Gastroesophageal sphincter (tissue), 4 donors: ENCODE results near the gene TAGLN. TPM values are rescaled to one million over a fixed set of nuclear protein-coding genes. Genes with fewer than 3 reads are reported as not detected.

Experiments
- ATAC-seq: fragments of 150-250 bp; one replicate; pipeline ENCODE4 v1.9.1; 2016; ENCODE audit warnings: mild to moderate bottlenecking, moderate library complexity
- H3K27ac ChIP-seq, 4 donors: fragments of 200-600 bp; sonication (generic) in 3 of 4; 1 replicate in 3 of 4; 2 replicates in 1 of 4; pipeline ENCODE4 v1.5.1; 2016 to 2019
- H3K27me3 ChIP-seq: fragments of 200-600 bp; sonication (generic); one replicate; pipeline ENCODE4 v1.5.1; 2019
- H3K36me3 ChIP-seq, 2 donors: fragments of 200-600 bp; sonication (generic); one replicate each; pipeline ENCODE4 v1.5.1; 2019; ENCODE audit warnings: control low read depth in 1 of 2
- H3K4me1 ChIP-seq, 3 donors: fragments of 200-600 bp; sonication (generic); 1 replicate in 2 of 3; 2 replicates in 1 of 3; pipeline ENCODE4 v1.5.1; 2016 to 2019; ENCODE audit warnings: control low read depth in 2 of 3
- H3K4me3 ChIP-seq, 2 donors: fragments of 200-600 bp; sonication (generic); one replicate each; pipeline ENCODE4 v1.5.1; 2019; ENCODE audit warnings: mild to moderate bottlenecking in 1 of 2, moderate library complexity in 1 of 2
- H3K9me3 ChIP-seq, 3 donors: fragments of 200-600 bp; sonication (generic); one replicate each; pipeline ENCODE4 v1.5.1; 2017 to 2019; ENCODE audit warnings: control low read depth in 2 of 3
- EP300 ChIP-seq: sonication (generic); formaldehyde crosslinking; IDR thresholded peaks from one replicate; pipeline ENCODE4 v1.6.1; 2017; ENCODE audit warnings: antibody characterized with exemption, mild to moderate bottlenecking
- POLR2A ChIP-seq, 2 donors: fragments of 450-650 bp; IDR thresholded peaks; one replicate each; pipeline ENCODE4 v1.6.1; 2017; ENCODE audit warnings: antibody characterized with exemption in 2 of 2, mild to moderate bottlenecking in 2 of 2, moderate library complexity in 1 of 2
- POLR2AphosphoS5 ChIP-seq: sonication (generic); formaldehyde crosslinking; IDR thresholded peaks from one replicate; pipeline ENCODE4 v1.6.1; 2017; ENCODE audit warnings: antibody characterized with exemption
- WGBS, 2 donors: methylation state at CpG; one replicate each; pipeline ENCODE4 v1.1.5; 2018; ENCODE audit warnings: low coverage in 1 of 2; 5-methylcytosine and 5-hydroxymethylcytosine counted together
- total RNA-seq, 4 donors: library from RNA; depleted of rRNA; stranded (reverse); fragments of >200 nt; gene quantifications; one replicate each; pipeline ENCODE4 v1.1.0, GENCODE V29; 2016
- TF ChIP-seq, protein P1 (sequence below), 4 experiments: fragments of 200-600 bp in 2 of 4; fragments of 450-650 bp in 2 of 4; sonication (generic) in 1 of 4; IDR thresholded peaks; one replicate each; pipeline ENCODE4 v1.5.1; 2017 to 2019; ENCODE audit warnings: antibody characterized with exemption in 4 of 4, mild to moderate bottlenecking in 2 of 4, moderate library complexity in 2 of 4

Gene TAGLN
- total RNA-seq, 4 donors from 2014 or later = 10,394 to 14,194 (median 13,050) TPM

DNA sequence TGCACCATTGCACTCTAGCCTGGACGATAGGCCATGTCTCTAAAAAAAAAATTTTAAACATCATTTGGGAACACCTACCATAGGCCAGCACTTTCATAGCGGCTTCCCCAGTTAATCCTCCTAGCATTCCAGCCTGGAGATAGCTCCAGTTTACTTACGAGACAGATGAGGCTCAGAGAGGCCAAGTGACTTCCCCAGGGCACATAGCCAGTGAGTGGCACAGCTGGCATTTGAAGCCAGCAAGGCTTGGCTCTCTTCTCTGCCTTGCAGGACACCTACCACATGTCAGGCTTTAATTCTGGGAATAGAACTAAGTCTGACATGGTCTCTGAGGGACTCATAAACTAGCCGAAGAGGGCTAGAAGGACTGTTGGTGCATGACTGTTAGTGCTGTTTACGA is 4.9 kb upstream of the TAGLN start:
- ATAC-seq = no peak

DNA sequence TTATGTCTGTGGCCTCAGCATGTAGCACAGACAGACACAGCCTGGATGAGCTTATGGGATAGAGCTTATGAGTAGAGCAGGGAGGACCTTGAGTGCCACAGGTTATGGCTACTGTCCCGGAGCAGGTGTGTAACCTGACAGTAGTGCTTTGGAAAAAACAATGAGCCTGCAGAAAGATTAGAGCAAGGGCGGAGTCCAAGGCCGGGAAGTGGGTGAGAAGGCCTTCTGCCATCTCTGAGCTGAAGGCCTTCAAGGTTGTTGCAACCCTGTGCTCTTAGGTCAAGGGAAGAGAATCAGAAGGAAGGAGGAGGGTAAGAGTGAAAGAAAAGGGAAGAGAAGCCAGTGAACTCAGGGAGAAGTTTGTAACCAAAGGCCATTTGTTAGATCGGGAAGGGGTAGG is 3.9 kb upstream of the TAGLN start:
- TF ChIP-seq, protein P1, sequence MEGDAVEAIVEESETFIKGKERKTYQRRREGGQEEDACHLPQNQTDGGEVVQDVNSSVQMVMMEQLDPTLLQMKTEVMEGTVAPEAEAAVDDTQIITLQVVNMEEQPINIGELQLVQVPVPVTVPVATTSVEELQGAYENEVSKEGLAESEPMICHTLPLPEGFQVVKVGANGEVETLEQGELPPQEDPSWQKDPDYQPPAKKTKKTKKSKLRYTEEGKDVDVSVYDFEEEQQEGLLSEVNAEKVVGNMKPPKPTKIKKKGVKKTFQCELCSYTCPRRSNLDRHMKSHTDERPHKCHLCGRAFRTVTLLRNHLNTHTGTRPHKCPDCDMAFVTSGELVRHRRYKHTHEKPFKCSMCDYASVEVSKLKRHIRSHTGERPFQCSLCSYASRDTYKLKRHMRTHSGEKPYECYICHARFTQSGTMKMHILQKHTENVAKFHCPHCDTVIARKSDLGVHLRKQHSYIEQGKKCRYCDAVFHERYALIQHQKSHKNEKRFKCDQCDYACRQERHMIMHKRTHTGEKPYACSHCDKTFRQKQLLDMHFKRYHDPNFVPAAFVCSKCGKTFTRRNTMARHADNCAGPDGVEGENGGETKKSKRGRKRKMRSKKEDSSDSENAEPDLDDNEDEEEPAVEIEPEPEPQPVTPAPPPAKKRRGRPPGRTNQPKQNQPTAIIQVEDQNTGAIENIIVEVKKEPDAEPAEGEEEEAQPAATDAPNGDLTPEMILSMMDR (IDR thresholded peaks at IDR 0.05) = no peak
- no peak for TF ChIP-seq EP300
- TF ChIP-seq POLR2AphosphoS5 = no peak
- no peak for TF ChIP-seq POLR2A (IDR thresholded peaks at IDR 0.05)
- 86 to 88% methylated on average over 3 to 4 of the region's 4 CpGs for WGBS, 2 donors
- Histone ChIP-seq H3K27ac (peak overlapping the region in 2 of 4 donors; percentile 22 to 97), H3K9me3 (no peaks in the 10 kb centered on the region), H3K27me3 (no peaks in the 10 kb centered on the region), H3K4me3 (no peak overlapping the region), H3K4me1 (peaks cover 0 to 33% (median 8%) of the 10 kb centered on the region in 3 donors), H3K36me3 (peaks cover 0 to 61% of the 10 kb centered on the region in 2 donors)
- no peak for ATAC-seq

More for the DNA sequence above, 4.9 kb upstream of the TAGLN start:
- Histone ChIP-seq H3K4me3 (no peak overlapping the region), H3K4me1 (peaks cover 0 to 26% (median 6%) of the 10 kb centered on the region in 3 donors), H3K27me3 (no peaks in the 10 kb centered on the region), H3K36me3 (peaks cover 0 to 70% of the 10 kb centered on the region in 2 donors), H3K27ac (peak overlapping the region in 2 of 4 donors; percentile 13 to 37), H3K9me3 (no peaks in the 10 kb centered on the region)
- 57 to 67% methylated on average over 1 to 2 of the region's 5 CpGs for WGBS, 2 donors
- TF ChIP-seq, protein P1 (IDR thresholded peaks at IDR 0.05) = no peak
- no peak for TF ChIP-seq POLR2AphosphoS5
- TF ChIP-seq POLR2A (IDR thresholded peaks at IDR 0.05) = no peak

DNA sequence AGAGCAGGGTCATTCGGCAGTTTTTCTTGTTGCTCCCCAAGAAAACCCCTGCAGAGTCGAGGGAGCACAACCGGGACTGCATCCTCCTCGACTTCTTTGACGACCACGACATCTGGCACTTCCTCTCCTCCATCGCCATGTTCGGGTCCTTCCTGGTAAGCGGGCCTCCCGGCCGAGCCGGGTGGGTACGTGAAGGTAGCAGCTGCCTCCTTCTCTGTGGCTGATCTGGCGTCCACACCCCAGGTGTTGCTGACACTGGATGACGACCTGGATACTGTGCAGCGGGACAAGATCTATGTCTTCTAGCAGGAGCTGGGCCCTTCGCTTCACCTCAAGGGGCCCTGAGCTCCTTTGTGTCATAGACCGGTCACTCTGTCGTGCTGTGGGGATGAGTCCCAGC is 3.4 kb upstream of the TAGLN start:
- no peak for ATAC-seq
- H3K36me3 ChIP-seq = peaks cover 0 to 56% of the 10 kb centered on the region in 2 donors
- WGBS, 2 donors = 100% methylated on average over 1 of the region's 19 CpGs

DNA sequence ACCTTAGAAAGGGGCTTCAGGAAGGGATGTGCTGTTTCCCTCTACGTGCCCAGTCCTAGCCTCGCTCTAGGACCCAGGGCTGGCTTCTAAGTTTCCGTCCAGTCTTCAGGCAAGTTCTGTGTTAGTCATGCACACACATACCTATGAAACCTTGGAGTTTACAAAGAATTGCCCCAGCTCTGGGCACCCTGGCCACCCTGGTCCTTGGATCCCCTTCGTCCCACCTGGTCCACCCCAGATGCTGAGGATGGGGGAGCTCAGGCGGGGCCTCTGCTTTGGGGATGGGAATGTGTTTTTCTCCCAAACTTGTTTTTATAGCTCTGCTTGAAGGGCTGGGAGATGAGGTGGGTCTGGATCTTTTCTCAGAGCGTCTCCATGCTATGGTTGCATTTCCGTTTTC is 2.2 kb upstream of the TAGLN start:
- ATAC-seq = no peak
- peaks cover 0 to 43% (median 8%) of the 10 kb centered on the region in 3 donors for H3K4me1 ChIP-seq
- 100% methylated on average over 2 of the region's 7 CpGs; no CpG with 5 or more reads in 1 of the 2 donors for WGBS, 2 donors
- no peaks in the 10 kb centered on the region for H3K27me3 ChIP-seq
- H3K9me3 ChIP-seq = no peaks in the 10 kb centered on the region
- no peak overlapping the region for H3K4me3 ChIP-seq
- no peak for TF ChIP-seq POLR2AphosphoS5
- no peak for TF ChIP-seq EP300
- no peak for TF ChIP-seq POLR2A (IDR thresholded peaks at IDR 0.05)
- peaks cover 0 to 50% of the 10 kb centered on the region in 2 donors for H3K36me3 ChIP-seq
- H3K27ac ChIP-seq = peak overlapping the region in 3 of 4 donors; percentile 97 to 99 (median 97)

More for the DNA sequence above, 3.4 kb upstream of the TAGLN start:
- H3K4me1 ChIP-seq = peaks cover 0 to 33% (median 8%) of the 10 kb centered on the region in 3 donors
- H3K27me3 ChIP-seq = no peaks in the 10 kb centered on the region
- H3K9me3 ChIP-seq = no peaks in the 10 kb centered on the region
- no peak overlapping the region for H3K4me3 ChIP-seq
- no peak for TF ChIP-seq EP300
- TF ChIP-seq POLR2AphosphoS5 = no peak
- no peak for TF ChIP-seq POLR2A (IDR thresholded peaks at IDR 0.05)
- TF ChIP-seq, protein P1 (IDR thresholded peaks at IDR 0.05) = no peak
- peak overlapping the region in 2 of 4 donors; percentile 97 for H3K27ac ChIP-seq

DNA sequence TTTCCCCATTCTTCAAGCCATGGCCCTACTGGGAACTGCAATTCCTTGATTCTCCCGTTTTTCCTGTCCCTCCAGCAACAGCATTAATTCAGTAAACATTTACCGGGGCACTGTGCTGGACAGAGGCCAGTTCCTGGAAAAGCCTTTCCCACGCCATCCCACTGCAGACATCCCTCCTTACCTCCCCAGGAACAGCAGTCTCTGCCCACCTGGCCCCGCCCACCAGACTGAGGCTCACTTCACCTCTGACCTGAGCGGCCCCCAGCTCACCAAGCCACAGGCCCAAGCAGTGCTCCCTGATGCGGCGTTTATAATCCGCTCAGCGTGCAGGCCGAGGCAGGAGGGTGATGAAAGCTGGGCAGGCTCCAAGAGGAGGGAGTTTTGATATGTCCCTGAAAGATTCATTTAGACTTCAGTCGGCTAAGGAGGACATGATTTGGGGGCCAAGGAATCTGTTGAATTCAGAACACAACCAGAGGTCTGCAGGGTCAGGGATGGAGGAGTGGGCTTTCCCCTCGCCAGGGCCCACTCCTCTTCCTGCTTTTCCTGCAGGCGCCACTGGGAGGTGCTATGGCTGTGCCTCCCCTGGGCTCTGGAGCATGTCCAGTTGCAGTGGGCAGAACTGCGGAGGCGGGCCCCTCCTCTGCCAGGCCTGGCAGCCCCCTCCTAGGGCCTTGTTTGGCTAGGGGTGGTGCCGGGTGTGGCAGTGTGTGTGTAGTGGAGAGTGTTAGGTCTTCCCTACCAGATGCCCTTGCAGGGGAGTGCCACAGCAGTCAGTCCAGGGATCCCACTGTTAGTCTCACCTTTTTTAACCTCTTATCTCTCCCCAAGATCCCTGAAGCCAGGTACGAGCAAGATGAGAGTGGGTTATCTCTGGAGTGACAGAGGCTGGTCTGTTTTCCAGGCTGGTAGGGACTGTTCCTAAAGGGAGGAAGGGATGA is 1.4 kb upstream of the TAGLN start:
- Histone ChIP-seq H3K27ac (peak overlapping the region; percentile 97 to 99 (median 98)), H3K36me3 (peaks cover 0 to 48% of the 10 kb centered on the region in 2 donors), H3K9me3 (no peaks in the 10 kb centered on the region), H3K4me1 (peaks cover 0 to 50% (median 8%) of the 10 kb centered on the region in 3 donors), H3K4me3 (peak overlapping the region; percentile 35 to 73), H3K27me3 (no peaks in the 10 kb centered on the region)
- 17% methylated on average over 1 of the region's 17 CpGs; no CpG with 5 or more reads in 1 of the 2 donors for WGBS, 2 donors
- ATAC-seq = peak; percentile 64
- TF ChIP-seq POLR2A (IDR thresholded peaks at IDR 0.05) (peak; percentile 69 to 71), EP300 (no peak), POLR2AphosphoS5 (peak; percentile 94)
- TF ChIP-seq, protein P1 (IDR thresholded peaks at IDR 0.05) = peak in 3 of 4 experiments; percentile 78 to 90 (median 85)
